OCI-LY7 (cell line): ENCODE data around the gene AGBL1. TPM values are rescaled to one million over a fixed set of nuclear protein-coding genes. Genes with fewer than 3 reads are reported as not detected.
A peak's percentile ranks its signal among the peaks of the same experiment; 100 is the strongest.

Source experiments
- BruUV-seq: library from RNA; stranded (reverse); fragments of 400-500 nt; replicated peaks from 2 replicates; lab custom pipeline; 2021; lab: Mats Ljungman, UMichigan
- CTCF ChIA-PET: fragments of 300-600 bp; sonication (Branson Sonifier 250); formaldehyde crosslinking; loops from one replicate; lab custom pipeline; 2022; ENCODE audit warnings: antibody characterized with exemption; ENCODE audit not compliant: unreplicated experiment; lab: Charles Lee
- POLR2A ChIA-PET: fragments of 300-600 bp; sonication (Branson Sonifier 250); formaldehyde crosslinking; loops from one replicate; lab custom pipeline; 2022; ENCODE audit warnings: antibody characterized with exemption; lab: Charles Lee
- DNase-seq: peaks from one replicate; pipeline ENCODE4 v3.0.0-alpha.2; 2015; ENCODE audit warnings: low spot score
- H2AFZ ChIP-seq: fragments of 200-600 bp; sonication (generic), shearing (Covaris generic); 2 replicates; pipeline ENCODE4 v1.6.1; 2014; ENCODE audit warnings: mild to moderate bottlenecking, antibody characterized with exemption, low read length, moderate library complexity
- H3K27ac ChIP-seq: fragments of 200-600 bp; sonication (generic); 2 replicates; pipeline ENCODE4 v1.5.1; 2014; ENCODE audit warnings: mixed run types, low read depth, mild to moderate bottlenecking, moderate library complexity, low read length, inconsistent platforms; ENCODE audit not compliant: poor library complexity, severe bottlenecking
- H3K36me3 ChIP-seq: fragments of 200-600 bp; sonication (generic); 2 replicates; pipeline ENCODE4 v1.6.1; 2014; ENCODE audit warnings: mild to moderate bottlenecking, antibody characterized with exemption, low read length, moderate library complexity, mixed read lengths; ENCODE audit not compliant: insufficient read depth
- H3K4me1 ChIP-seq: fragments of 200-600 bp; sonication (generic); 2 replicates; pipeline ENCODE4 v1.5.1; 2014; ENCODE audit warnings: mild to moderate bottlenecking, low read length; ENCODE audit not compliant: insufficient read depth, poor library complexity, severe bottlenecking
- H3K4me2 ChIP-seq: fragments of 200-600 bp; sonication (generic); 2 replicates; pipeline ENCODE4 v1.6.1; 2014; ENCODE audit warnings: mild to moderate bottlenecking, low read length
- H3K4me3 ChIP-seq: fragments of 200-600 bp; sonication (generic); 2 replicates; pipeline ENCODE4 v1.5.1; 2014; ENCODE audit warnings: mild to moderate bottlenecking, low read depth, low read length; ENCODE audit not compliant: poor library complexity, severe bottlenecking
- H3K79me2 ChIP-seq: fragments of 200-600 bp; sonication (generic); 2 replicates; pipeline ENCODE4 v1.6.1; 2016; ENCODE audit warnings: low read depth, mild to moderate bottlenecking, low read length, moderate library complexity, mixed read lengths; ENCODE audit not compliant: insufficient read depth
- H3K9me2 ChIP-seq: fragments of 200-600 bp; sonication (generic); 2 replicates; pipeline ENCODE4 v1.6.1; 2016; ENCODE audit warnings: mild to moderate bottlenecking, low read length, mixed read lengths; ENCODE audit not compliant: insufficient read depth
- H3K9me3 ChIP-seq: fragments of 200-600 bp; sonication (generic); 2 replicates; pipeline ENCODE4 v1.6.1; 2014; ENCODE audit warnings: mild to moderate bottlenecking, mixed run types, low read length, mixed read lengths
- H4K20me1 ChIP-seq: fragments of 200-600 bp; sonication (generic); 2 replicates; pipeline ENCODE4 v1.6.1; 2014; ENCODE audit warnings: mild to moderate bottlenecking, antibody characterized with exemption, low read length, moderate library complexity, mixed read lengths; ENCODE audit not compliant: insufficient read depth
- EZH2phosphoT487 ChIP-seq: fragments of 200-600 bp; sonication (generic); IDR thresholded peaks from 2 replicates; pipeline ENCODE4 v1.6.1; 2018; ENCODE audit warnings: low read depth, borderline replicate concordance, mild to moderate bottlenecking, mixed run types, antibody characterized with exemption, low read length, moderate library complexity, mixed read lengths
- intact Hi-C: fragments of 100-400 bp; cut with micrococcal nuclease; formaldehyde crosslinking; loops from one replicate; pipeline ENCODE4 v1.10.0; 2022; ENCODE audit not compliant: unreplicated experiment
- total RNA-seq, 2 experiments: library from RNA; depleted of rRNA in 1 of 2; stranded (reverse); fragments of >200 nt in 1 of 2; shearing (Covaris generic) in 1 of 2; gene quantifications; 2 replicates each; pipeline ENCODE4 v1.2.3, GENCODE V29; 2014 to 2022
- TF ChIP-seq, protein P1 (sequence below): fragments of 200-600 bp; sonication (generic); conservative IDR thresholded peaks from 2 replicates; pipeline ENCODE4 v1.5.1; 2014; ENCODE audit warnings: mild to moderate bottlenecking, antibody characterized with exemption, low read length, moderate library complexity, mixed read lengths

Gene AGBL1
- total RNA-seq, 2 experiments from 2014 or later, result not detected

DNA sequence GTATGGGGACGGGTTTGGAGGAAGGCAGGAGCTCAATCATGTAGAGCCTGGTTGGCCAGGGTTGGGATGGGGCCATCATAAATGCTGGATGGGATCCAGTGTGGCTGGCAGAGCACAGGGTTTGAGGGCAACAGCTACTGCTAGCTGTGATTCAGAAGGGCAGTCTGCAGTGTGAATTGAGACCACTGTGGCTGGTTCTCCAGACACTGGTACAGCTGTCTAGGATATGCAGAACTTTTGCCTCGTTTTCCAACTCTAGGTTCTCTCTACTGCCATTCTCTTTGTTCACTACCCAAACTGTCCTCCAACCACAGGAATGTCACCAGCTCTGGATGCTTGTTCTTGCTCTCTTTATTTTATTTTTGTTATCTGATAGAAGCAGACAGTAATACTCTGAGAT is 543.6 kb downstream of the AGBL1 start:
- no peak overlapping the region for H2AFZ ChIP-seq
- no peaks in the 10 kb centered on the region for H3K9me2 ChIP-seq
- no peak overlapping the region for H3K4me2 ChIP-seq
- H3K27ac ChIP-seq, result no peak overlapping the region
- H3K9me3 ChIP-seq, result no peaks in the 10 kb centered on the region
- TF ChIP-seq, protein P1, sequence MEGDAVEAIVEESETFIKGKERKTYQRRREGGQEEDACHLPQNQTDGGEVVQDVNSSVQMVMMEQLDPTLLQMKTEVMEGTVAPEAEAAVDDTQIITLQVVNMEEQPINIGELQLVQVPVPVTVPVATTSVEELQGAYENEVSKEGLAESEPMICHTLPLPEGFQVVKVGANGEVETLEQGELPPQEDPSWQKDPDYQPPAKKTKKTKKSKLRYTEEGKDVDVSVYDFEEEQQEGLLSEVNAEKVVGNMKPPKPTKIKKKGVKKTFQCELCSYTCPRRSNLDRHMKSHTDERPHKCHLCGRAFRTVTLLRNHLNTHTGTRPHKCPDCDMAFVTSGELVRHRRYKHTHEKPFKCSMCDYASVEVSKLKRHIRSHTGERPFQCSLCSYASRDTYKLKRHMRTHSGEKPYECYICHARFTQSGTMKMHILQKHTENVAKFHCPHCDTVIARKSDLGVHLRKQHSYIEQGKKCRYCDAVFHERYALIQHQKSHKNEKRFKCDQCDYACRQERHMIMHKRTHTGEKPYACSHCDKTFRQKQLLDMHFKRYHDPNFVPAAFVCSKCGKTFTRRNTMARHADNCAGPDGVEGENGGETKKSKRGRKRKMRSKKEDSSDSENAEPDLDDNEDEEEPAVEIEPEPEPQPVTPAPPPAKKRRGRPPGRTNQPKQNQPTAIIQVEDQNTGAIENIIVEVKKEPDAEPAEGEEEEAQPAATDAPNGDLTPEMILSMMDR, result no peak
- TF ChIP-seq EZH2phosphoT487, result no peak
- no peak overlapping the region for H3K4me3 ChIP-seq
- no peaks in the 10 kb centered on the region for H3K4me1 ChIP-seq
- POLR2A ChIA-PET, result no interaction called here
- CTCF ChIA-PET, result no interaction called here
- no peaks in the 10 kb centered on the region for H3K79me2 ChIP-seq
- no peak for DNase-seq
- no peaks in the 10 kb centered on the region for H4K20me1 ChIP-seq
- intact Hi-C loops, result no loop called here
- H3K36me3 ChIP-seq, result no peaks in the 10 kb centered on the region
- no TSS peak for BruUV-seq

DNA sequence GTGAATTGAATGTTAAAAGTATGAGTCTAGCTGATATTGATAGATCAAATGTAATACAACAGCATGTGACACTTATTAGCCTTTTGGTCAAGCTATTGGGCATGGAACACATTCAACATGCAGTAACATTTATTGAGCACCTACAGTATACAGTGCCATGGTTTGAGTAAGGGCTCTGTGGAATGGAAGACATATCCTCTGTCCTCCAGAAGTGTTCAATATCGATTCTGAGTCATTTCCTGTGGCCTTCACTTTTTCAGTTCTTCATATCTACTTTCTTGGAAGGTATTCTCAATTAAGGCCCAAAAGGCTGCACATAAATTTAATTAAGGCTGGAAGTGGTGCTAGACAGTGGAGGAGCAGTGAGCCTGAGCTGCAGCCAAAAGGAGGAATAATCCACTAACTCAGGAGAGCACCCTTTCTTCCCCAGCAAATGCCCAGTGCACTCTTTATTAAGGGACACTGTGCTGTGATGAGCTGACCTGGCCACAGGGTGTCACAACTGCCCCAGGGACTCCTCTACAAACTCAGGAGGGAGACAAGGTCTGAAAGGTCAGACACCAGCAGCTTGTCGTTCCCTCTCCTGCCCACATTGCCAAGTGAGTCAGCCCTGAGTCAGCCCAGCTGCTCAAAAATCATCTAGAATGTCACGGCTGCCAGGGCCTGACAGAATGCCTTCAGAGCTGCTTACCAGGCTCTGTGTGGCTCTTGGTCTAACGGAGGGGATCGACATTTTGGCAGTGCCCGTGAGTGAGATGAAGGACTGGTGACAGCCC is 544.8 kb downstream of the AGBL1 start:
- intact Hi-C loops, result no loop called here
- H3K9me2 ChIP-seq, result no peaks in the 10 kb centered on the region
- H3K27ac ChIP-seq, result no peak overlapping the region
- no peak overlapping the region for H3K4me3 ChIP-seq
- CTCF ChIA-PET, result no interaction called here
- no TSS peak for BruUV-seq
- no peaks in the 10 kb centered on the region for H3K9me3 ChIP-seq
- H2AFZ ChIP-seq, result no peak overlapping the region
- H3K4me1 ChIP-seq, result no peaks in the 10 kb centered on the region
- H3K36me3 ChIP-seq, result no peaks in the 10 kb centered on the region
- no peaks in the 10 kb centered on the region for H3K79me2 ChIP-seq
- TF ChIP-seq, protein P1, result no peak
- TF ChIP-seq EZH2phosphoT487, result no peak
- H4K20me1 ChIP-seq, result no peaks in the 10 kb centered on the region
- H3K4me2 ChIP-seq, result no peak overlapping the region
- POLR2A ChIA-PET, result no interaction called here
- DNase-seq, result peak; percentile 1
